SK-N-SH treated with all-trans-retinoic acid at 6 μM for 48 hours (cell line): ENCODE measurements around the gene CST7.

Experiments used
- ARNTL ChIP-seq: fragments of 450-650 bp; formaldehyde crosslinking; IDR thresholded peaks from 2 replicates; pipeline ENCODE4 v1.5.0; 2020; ENCODE audit warnings: low read depth, mild to moderate bottlenecking, moderate library complexity, borderline replicate concordance
- PATZ1 ChIP-seq: fragments of 250-450 bp; sonication (Bioruptor Pico); IDR thresholded peaks from 2 replicates; pipeline ENCODE4 v1.8.0; 2020; ENCODE audit warnings: mild to moderate bottlenecking, moderate library complexity, borderline replicate concordance
- ZC3H10 ChIP-seq: fragments of 250-450 bp; sonication (Bioruptor Pico); IDR thresholded peaks from 2 replicates; pipeline ENCODE4 v1.5.1; 2021; ENCODE audit warnings: mild to moderate bottlenecking, moderate library complexity
- ZFP30 ChIP-seq: fragments of 450-650 bp; formaldehyde crosslinking; IDR thresholded peaks from 2 replicates; pipeline ENCODE4 v1.5.0; 2022; ENCODE audit warnings: mild to moderate bottlenecking, moderate library complexity

- TF ChIP-seq ZFP30 (CRISPR knock-in tag) (no peak), ZC3H10 (CRISPR knock-in tag) (no peak), ARNTL (CRISPR knock-in tag) (no peak), PATZ1 (CRISPR knock-in tag) (no peak)
These were observed 21.0 kb downstream of the CST7 start for GRCh38 chr20:24970030-24970553.
